ENCODE data around the gene ACTL7A.

The ACTL7A gene

GRCh38 chr9:108903420-108904103 lies 41.5 kb downstream of the ACTL7A start:
- H3K4me2 ChIP-seq: no peak overlapping the region
- H3K36me3 ChIP-seq (ENCODE audit: insufficient read depth): no peaks in the 10 kb centered on the region
- no peaks in the 10 kb centered on the region for H3K79me2 ChIP-seq (ENCODE audit: insufficient read depth, low read depth)
- H3K27me3 ChIP-seq (ENCODE audit: insufficient read depth, low read depth): no peaks in the 10 kb centered on the region
- H4K20me1 ChIP-seq (ENCODE audit: insufficient read depth): no peaks in the 10 kb centered on the region
- no peak for TF ChIP-seq CTCF (conservative IDR thresholded peaks at IDR 0.05; ENCODE audit: low read depth, low read length)
- no peak overlapping the region for H3K9ac ChIP-seq
- no peak overlapping the region for H3K4me3 ChIP-seq (IDR thresholded peaks at IDR 0.05; ENCODE audit: insufficient read depth, low read depth, low read length)
- H3K4me1 ChIP-seq (ENCODE audit: low read depth, poor library complexity, severe bottlenecking): no peaks in the 10 kb centered on the region
- no peak overlapping the region for H3K27ac ChIP-seq
- no peak overlapping the region for H2AFZ ChIP-seq (ENCODE audit: low read depth)

DNA sequence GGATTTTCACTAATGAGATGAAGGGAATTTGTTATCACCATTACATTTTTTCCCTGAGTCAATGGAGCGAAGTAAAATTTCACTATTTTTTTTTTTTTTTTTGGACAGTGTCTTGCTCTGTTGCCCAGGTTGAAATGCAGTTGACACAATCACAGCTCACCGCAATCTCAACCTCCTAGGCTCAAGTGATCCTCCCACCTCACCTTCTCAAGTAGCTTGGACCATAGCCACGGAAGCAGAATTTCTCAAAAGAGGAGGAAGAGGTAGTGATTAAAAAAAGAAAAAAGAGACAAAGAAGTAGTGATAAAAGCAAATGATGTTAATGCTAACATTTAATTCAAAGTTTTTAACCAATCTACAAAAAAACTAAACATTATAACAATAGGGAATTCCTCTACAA lies 42.1 kb downstream of the ACTL7A start:
- no peak overlapping the region for H3K9ac ChIP-seq
- H2AFZ ChIP-seq (ENCODE audit: low read depth): no peak overlapping the region
- no peak overlapping the region for H3K27ac ChIP-seq
- H3K4me3 ChIP-seq (IDR thresholded peaks at IDR 0.05; ENCODE audit: insufficient read depth, low read depth, low read length): no peak overlapping the region
- TF ChIP-seq CTCF (conservative IDR thresholded peaks at IDR 0.05; ENCODE audit: low read depth, low read length): no peak
- H3K4me2 ChIP-seq: no peak overlapping the region
- H4K20me1 ChIP-seq (ENCODE audit: insufficient read depth): no peaks in the 10 kb centered on the region
- H3K79me2 ChIP-seq (ENCODE audit: insufficient read depth, low read depth): no peaks in the 10 kb centered on the region
- H3K27me3 ChIP-seq (ENCODE audit: insufficient read depth, low read depth): no peaks in the 10 kb centered on the region
- H3K36me3 ChIP-seq (ENCODE audit: insufficient read depth): no peaks in the 10 kb centered on the region
- H3K4me1 ChIP-seq (ENCODE audit: low read depth, poor library complexity, severe bottlenecking): no peaks in the 10 kb centered on the region

DNA sequence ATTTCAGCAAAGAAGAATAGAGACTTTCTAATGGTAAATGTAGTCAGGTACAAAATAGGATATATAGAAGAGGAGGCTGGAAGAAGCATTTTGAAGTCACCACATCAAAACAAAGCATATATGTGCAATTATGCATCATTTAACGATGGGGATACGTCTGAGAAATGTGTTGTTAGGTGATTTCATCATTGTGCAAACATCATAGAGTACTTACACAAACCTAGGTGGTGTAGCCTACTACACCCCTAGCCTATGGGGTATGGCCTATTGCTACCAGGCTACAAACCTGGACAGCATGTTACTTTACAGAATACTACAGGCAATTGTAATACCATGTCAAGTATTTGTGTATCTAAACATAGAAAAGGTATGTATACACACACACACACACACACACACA lies 43.4 kb downstream of the ACTL7A start:
- Histone ChIP-seq H3K4me2 (no peak overlapping the region), H3K27ac (no peak overlapping the region), H3K27me3 (ENCODE audit: insufficient read depth, low read depth) (no peaks in the 10 kb centered on the region), H3K9ac (no peak overlapping the region), H3K4me1 (ENCODE audit: low read depth, poor library complexity, severe bottlenecking) (no peaks in the 10 kb centered on the region), H3K79me2 (ENCODE audit: insufficient read depth, low read depth) (no peaks in the 10 kb centered on the region), H4K20me1 (ENCODE audit: insufficient read depth) (no peaks in the 10 kb centered on the region), H2AFZ (ENCODE audit: low read depth) (no peak overlapping the region), H3K36me3 (ENCODE audit: insufficient read depth) (no peaks in the 10 kb centered on the region), H3K4me3 (IDR thresholded peaks at IDR 0.05; ENCODE audit: insufficient read depth, low read depth, low read length) (no peak overlapping the region)
- no peak for TF ChIP-seq CTCF (conservative IDR thresholded peaks at IDR 0.05; ENCODE audit: low read depth, low read length)

DNA sequence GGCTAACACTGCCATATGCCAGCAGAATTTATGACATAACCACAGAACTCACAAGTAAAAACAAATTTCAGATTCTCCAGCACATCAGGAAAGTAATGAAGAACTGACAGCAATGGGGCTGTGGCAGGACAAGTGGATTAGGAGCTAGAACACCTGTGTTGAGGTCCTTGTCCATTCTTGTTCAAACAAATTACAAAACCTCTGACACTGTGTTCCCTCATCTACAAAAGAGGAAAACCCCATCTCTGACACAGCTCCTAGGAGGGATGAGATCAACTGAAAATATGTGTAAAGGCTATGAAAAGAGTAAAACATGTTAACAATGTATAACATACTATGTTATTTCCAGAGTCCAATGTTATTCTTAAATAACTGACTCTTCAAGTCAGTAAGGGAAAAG lies 48.3 kb downstream of the ACTL7A start:
- no peak for TF ChIP-seq CTCF (conservative IDR thresholded peaks at IDR 0.05; ENCODE audit: low read depth, low read length)
- H3K27me3 ChIP-seq (ENCODE audit: insufficient read depth, low read depth): no peaks in the 10 kb centered on the region
- H3K4me2 ChIP-seq: no peak overlapping the region
- no peaks in the 10 kb centered on the region for H3K4me1 ChIP-seq (ENCODE audit: low read depth, poor library complexity, severe bottlenecking)
- no peak overlapping the region for H3K27ac ChIP-seq
- H3K9ac ChIP-seq: no peak overlapping the region
- no peak overlapping the region for H2AFZ ChIP-seq (ENCODE audit: low read depth)
- H3K79me2 ChIP-seq (ENCODE audit: insufficient read depth, low read depth): no peaks in the 10 kb centered on the region
- no peaks in the 10 kb centered on the region for H3K36me3 ChIP-seq (ENCODE audit: insufficient read depth)
- H4K20me1 ChIP-seq (ENCODE audit: insufficient read depth): no peaks in the 10 kb centered on the region
- H3K4me3 ChIP-seq (IDR thresholded peaks at IDR 0.05; ENCODE audit: insufficient read depth, low read depth, low read length): no peak overlapping the region

Measured in KMS-11 (cell line).